Thyroid gland (tissue), 4 donors: ENCODE measurements around the gene TRIM41. TPM values are rescaled to one million over a fixed set of nuclear protein-coding genes. Genes with fewer than 3 reads are reported as not detected.

Experiments used
- DNase-seq, 2 donors: peaks; one replicate each; pipeline ENCODE4 v3.0.0-alpha.2; 2019
- H3K27ac ChIP-seq, 3 donors: fragments of 200-600 bp; sonication (generic); 1 replicate in 2 of 3; 2 replicates in 1 of 3; pipeline ENCODE4 v1.5.1; 2016 to 2019; ENCODE audit warnings: mild to moderate bottlenecking in 1 of 3, moderate library complexity in 1 of 3
- H3K27me3 ChIP-seq: fragments of 200-600 bp; sonication (generic); one replicate; pipeline ENCODE4 v1.5.1; 2019
- H3K36me3 ChIP-seq, 2 donors: fragments of 200-600 bp; sonication (generic); one replicate each; pipeline ENCODE4 v1.5.1; 2016 to 2019
- H3K4me1 ChIP-seq, 2 donors: fragments of 200-600 bp; sonication (generic); one replicate each; pipeline ENCODE4 v1.5.1; 2017 to 2019
- H3K4me3 ChIP-seq, 3 donors: fragments of 200-600 bp; sonication (generic); replicated peaks in 1 of 3; 1 replicate in 2 of 3; 2 replicates in 1 of 3; pipeline ENCODE4 v1.5.1; 2016; ENCODE audit warnings: mild to moderate bottlenecking in 1 of 3
- H3K9me3 ChIP-seq: fragments of 200-600 bp; sonication (generic); one replicate; pipeline ENCODE4 v1.5.1; 2017
- CTCF ChIP-seq, 6 experiments: fragments of 200-600 bp in 3 of 6; fragments of 450-650 bp in 3 of 6; sonication (generic) in 3 of 6; IDR thresholded peaks; one replicate each; pipeline ENCODE4 v1.5.1; 2016 to 2019; ENCODE audit warnings: antibody characterized with exemption in 6 of 6, mild to moderate bottlenecking in 2 of 6, inconsistent platforms in 1 of 6, moderate library complexity in 1 of 6
- POLR2A ChIP-seq, 2 donors: fragments of 450-650 bp; IDR thresholded peaks; one replicate each; pipeline ENCODE4 v1.6.1; 2017; ENCODE audit warnings: antibody characterized with exemption in 2 of 2, mild to moderate bottlenecking in 2 of 2, moderate library complexity in 1 of 2
- WGBS, 2 donors: methylation state at CpG; one replicate each; pipeline ENCODE4 v1.1.5; 2017; 5-methylcytosine and 5-hydroxymethylcytosine counted together
- intact Hi-C: fragments of 100-400 bp; cut with DNase I; formaldehyde crosslinking; loops from one replicate; pipeline ENCODE4 v1.15.1; 2023
- total RNA-seq, 4 donors: library from RNA; depleted of rRNA; stranded (reverse); fragments of >200 nt; gene quantifications; one replicate each; pipeline ENCODE4 v1.2.3, GENCODE V29; 2016

The TRIM41 gene
- total RNA-seq, 4 donors from 2014 or later, result 18.8 to 31.1 (median 22.8) TPM

- no peak overlapping the region for H3K27ac ChIP-seq
- TF ChIP-seq POLR2A (IDR thresholded peaks at IDR 0.05), result no peak
- TF ChIP-seq CTCF (IDR thresholded peaks at IDR 0.05), result no peak
- no peak for DNase-seq
- H3K36me3 ChIP-seq, result no peaks in the 10 kb centered on the region
- intact Hi-C loops, result no loop called here
- no peak overlapping the region for H3K4me3 ChIP-seq
- H3K4me1 ChIP-seq, result peaks cover 73 to 93% of the 10 kb centered on the region in 2 donors
- 30 to 33% methylated on average over 1 of the region's 1 CpG for WGBS, 2 donors
- no peaks in the 10 kb centered on the region for H3K27me3 ChIP-seq
- no peaks in the 10 kb centered on the region for H3K9me3 ChIP-seq
Observed at GRCh38 chr5:181255276-181255675, 32.2 kb downstream of the TRIM41 start.

GRCh38 chr5:181255836-181256578 lies 32.9 kb downstream of the TRIM41 start:
- no peaks in the 10 kb centered on the region for H3K27me3 ChIP-seq
- intact Hi-C loops, result no loop called here
- no peak overlapping the region for H3K27ac ChIP-seq
- no peaks in the 10 kb centered on the region for H3K9me3 ChIP-seq
- no peak for DNase-seq
- WGBS, 2 donors, result 89 to 90% methylated on average over 7 of the region's 7 CpGs
- TF ChIP-seq CTCF (IDR thresholded peaks at IDR 0.05) (no peak), POLR2A (IDR thresholded peaks at IDR 0.05) (no peak)
- peaks cover 72 to 86% of the 10 kb centered on the region in 2 donors for H3K4me1 ChIP-seq
- no peaks in the 10 kb centered on the region for H3K36me3 ChIP-seq
- no peak overlapping the region for H3K4me3 ChIP-seq

- Histone ChIP-seq H3K27me3 (no peaks in the 10 kb centered on the region), H3K36me3 (peaks cover 0 to 1% of the 10 kb centered on the region in 2 donors), H3K9me3 (no peaks in the 10 kb centered on the region), H3K4me1 (peaks cover 47 to 68% of the 10 kb centered on the region in 2 donors), H3K4me3 (peak overlapping the region in 2 of 3 donors; percentile 23 to 88), H3K27ac (no peak overlapping the region)
- no peak for DNase-seq
- WGBS, 2 donors, result 53 to 62% methylated on average over 3 of the region's 3 CpGs
- intact Hi-C loops, result no loop called here
- TF ChIP-seq POLR2A (IDR thresholded peaks at IDR 0.05) (no peak), CTCF (IDR thresholded peaks at IDR 0.05) (no peak)
Observed at GRCh38 chr5:181258576-181258975, 35.5 kb downstream of the TRIM41 start.

- no peaks in the 10 kb centered on the region for H3K9me3 ChIP-seq
- peaks cover 0 to 8% of the 10 kb centered on the region in 2 donors for H3K36me3 ChIP-seq
- WGBS, 2 donors, result 22 to 33% methylated on average over 2 of the region's 2 CpGs
- DNase-seq, result no peak
- TF ChIP-seq CTCF (IDR thresholded peaks at IDR 0.05), result no peak
- no peak for TF ChIP-seq POLR2A (IDR thresholded peaks at IDR 0.05)
- intact Hi-C loops, result no loop called here
- H3K27me3 ChIP-seq, result no peaks in the 10 kb centered on the region
- H3K4me1 ChIP-seq, result peaks cover 41 to 61% of the 10 kb centered on the region in 2 donors
- peak overlapping the region in 2 of 3 donors; percentile 23 to 88 for H3K4me3 ChIP-seq
- no peak overlapping the region for H3K27ac ChIP-seq
Observed at GRCh38 chr5:181259283-181259682, 36.2 kb downstream of the TRIM41 start.

- TF ChIP-seq POLR2A (IDR thresholded peaks at IDR 0.05), result no peak
- TF ChIP-seq CTCF (IDR thresholded peaks at IDR 0.05), result no peak
- intact Hi-C loops, result loop anchor here (2.0 to 5.0 kb wide), 2 partner anchors 37 to 78 kb away; partner anchors contain the start of gene TRIM41
- no peaks in the 10 kb centered on the region for H3K27me3 ChIP-seq
- H3K4me3 ChIP-seq, result peak overlapping the region; percentile 66 to 88 (median 69)
- 1 to 2% methylated on average over 24 to 26 of the region's 26 CpGs for WGBS, 2 donors
- peaks cover 0 to 8% of the 10 kb centered on the region in 2 donors for H3K36me3 ChIP-seq
- peaks cover 33 to 53% of the 10 kb centered on the region in 2 donors for H3K4me1 ChIP-seq
- DNase-seq, result no peak
- H3K9me3 ChIP-seq, result no peaks in the 10 kb centered on the region
- H3K27ac ChIP-seq, result peak overlapping the region; percentile 89 to 98 (median 98)
Observed at GRCh38 chr5:181259974-181260719, 37.1 kb downstream of the TRIM41 start.
